Stimulated activated CD4-positive, alpha-beta T cell treated with anti-CD3 and anti-CD28 coated beads, Interleukin-2, amount 100 ng/mL, for 48 hours (primary cell): ENCODE measurements around the gene WBP4.
"Not testable (repeated sequence)": the region's sequence is repeated elsewhere in the genome, so short reads cannot be mapped to it uniquely, and the experiment has no call there.

ENCODE experiments used
- DNase-seq, 2 donors: peaks; one replicate each; pipeline ENCODE4 v3.0.0-alpha.2; 2020

The WBP4 gene

GRCh38 chr13:41085961-41086585 lies 24.8 kb downstream of the WBP4 start:
- DNase-seq: no peak

- not testable (repeated sequence) for DNase-seq
Observed at GRCh38 chr13:41095681-41096080, 34.4 kb downstream of the WBP4 start.

GRCh38 chr13:41098761-41099160 lies 37.5 kb downstream of the WBP4 start:
- DNase-seq: no peak

GRCh38 chr13:41099986-41100385 lies 38.7 kb downstream of the WBP4 start:
- no peak for DNase-seq

- DNase-seq: no peak
Observed at GRCh38 chr13:41107104-41107571, 45.8 kb downstream of the WBP4 start.

- no peak for DNase-seq
Observed at GRCh38 chr13:41107584-41108014, 46.3 kb downstream of the WBP4 start.

GRCh38 chr13:41111454-41111853 lies 50.1 kb downstream of the WBP4 start:
- no peak for DNase-seq

- no peak for DNase-seq
Observed at GRCh38 chr13:41117869-41118268, 56.6 kb downstream of the WBP4 start.

GRCh38 chr13:41122838-41123237 lies 61.5 kb downstream of the WBP4 start:
- DNase-seq: no peak

GRCh38 chr13:41127701-41128100 lies 66.4 kb downstream of the WBP4 start:
- no peak for DNase-seq

GRCh38 chr13:41130356-41130755 lies 69.0 kb downstream of the WBP4 start:
- no peak for DNase-seq

GRCh38 chr13:41131189-41131588 lies 69.9 kb downstream of the WBP4 start:
- not testable (repeated sequence) for DNase-seq

- DNase-seq: not testable (repeated sequence)
Observed at GRCh38 chr13:41131660-41132511, 70.6 kb downstream of the WBP4 start.

- DNase-seq: peak; percentile 91
Observed at GRCh38 chr13:41132512-41133152, 71.3 kb downstream of the WBP4 start, which contains the start of gene KBTBD6. TSS of gene KBTBD6 (minus strand) at chr13:41132802. CDS start at chr13:41132511, 291 bp downstream.
